Panc1 (cell line): ENCODE results near the gene GBP6. TPM values are rescaled to one million over a fixed set of nuclear protein-coding genes. Genes with fewer than 3 reads are reported as not detected.

ENCODE experiments used
- ATAC-seq: fragments of 200-7000 bp; cut with Tn5 transposase; 2 replicates; pipeline ENCODE4 v1.9.1; 2020; ENCODE audit warnings: mild to moderate bottlenecking, moderate library complexity
- BruUV-seq: library from RNA; stranded (reverse); fragments of 400-500 nt; replicated peaks from 2 replicates; lab custom pipeline; 2021; lab: Mats Ljungman, UMichigan
- CTCF ChIA-PET: fragments of 300-600 bp; sonication (Branson Sonifier 250); formaldehyde crosslinking; loops from one replicate; lab custom pipeline; 2022; ENCODE audit warnings: antibody characterized with exemption; lab: Charles Lee
- POLR2A ChIA-PET: fragments of 300-600 bp; sonication (Branson Sonifier 250); formaldehyde crosslinking; loops from one replicate; lab custom pipeline; 2022; ENCODE audit warnings: antibody characterized with exemption; lab: Charles Lee
- DNase-seq: peaks from one replicate; pipeline ENCODE4 v3.0.0-alpha.2; 2010; ENCODE audit warnings: low read depth, low spot score
- H3K27ac ChIP-seq: 2 replicates; pipeline ENCODE4 v1.5.1; 2011; ENCODE audit warnings: mild to moderate bottlenecking, low read length, inconsistent platforms
- H3K27me3 ChIP-seq: fragments of 200-500 bp; sonication (Bioruptor generic); 2 replicates; pipeline ENCODE4 v1.6.0; 2014; ENCODE audit warnings: low read length, inconsistent platforms; ENCODE audit not compliant: control insufficient read depth, insufficient read depth
- H3K36me3 ChIP-seq: fragments of 200-500 bp; sonication (Bioruptor generic); 2 replicates; pipeline ENCODE4 v1.5.1; 2014; ENCODE audit warnings: inconsistent platforms, mild to moderate bottlenecking, low read length, moderate library complexity; ENCODE audit not compliant: control insufficient read depth, insufficient read depth
- H3K4me1 ChIP-seq: 2 replicates; pipeline ENCODE4 v1.5.1; 2011; ENCODE audit warnings: inconsistent platforms, mild to moderate bottlenecking, low read length, moderate library complexity; ENCODE audit not compliant: control insufficient read depth, insufficient read depth
- H3K4me3 ChIP-seq, 2 experiments: 2 replicates each; pipeline ENCODE4 v1.5.1; 2011 to 2012; ENCODE audit warnings: low read depth in 2 of 2, low read length in 2 of 2, mild to moderate bottlenecking in 2 of 2, inconsistent platforms in 1 of 2, moderate library complexity in 1 of 2
- H3K9me3 ChIP-seq: fragments of 200-500 bp; sonication (Bioruptor generic); 2 replicates; pipeline ENCODE4 v1.5.1; 2014; ENCODE audit warnings: low read depth, mild to moderate bottlenecking, inconsistent platforms, low read length, moderate library complexity; ENCODE audit not compliant: control insufficient read depth, insufficient read depth
- POLR2AphosphoS5 ChIP-seq: IDR thresholded peaks from 2 replicates; pipeline ENCODE4 v1.6.1; 2012; ENCODE audit warnings: mild to moderate bottlenecking, low read depth, low read length, moderate library complexity
- SIN3A ChIP-seq: IDR thresholded peaks from 2 replicates; pipeline ENCODE4 v1.6.1; 2012; ENCODE audit warnings: low read depth, mild to moderate bottlenecking, low read length, moderate library complexity, borderline replicate concordance; ENCODE audit not compliant: insufficient read depth
- TCF7L2 ChIP-seq: IDR thresholded peaks from 2 replicates; pipeline ENCODE4 v1.6.1; 2011; ENCODE audit warnings: mild to moderate bottlenecking, low read depth, low read length, inconsistent platforms
- in situ Hi-C: cut with HindIII; loops from 2 replicates; pipeline ENCODE4 v1.10.0; 2016; ENCODE audit warnings: low sequenced_read_pairs, low pct_unique_long_range_greater_than_20kb
- intact Hi-C: fragments of 100-400 bp; cut with micrococcal nuclease; formaldehyde crosslinking; loops from one replicate; pipeline ENCODE4 v1.10.0; 2022; ENCODE audit not compliant: unreplicated experiment
- total RNA-seq: library from RNA; stranded (reverse); gene quantifications from one replicate; pipeline ENCODE4 v1.2.1, GENCODE V29; 2021; ENCODE audit not compliant: unreplicated experiment
- TF ChIP-seq, protein P1 (sequence below), 2 experiments: IDR thresholded peaks; 2 replicates each; pipeline ENCODE4 v1.6.1; 2011 to 2012; ENCODE audit warnings: low read depth in 2 of 2, control low read depth in 1 of 2, low read length in 1 of 2, mild to moderate bottlenecking in 1 of 2, moderate library complexity in 1 of 2; ENCODE audit not compliant: insufficient read depth in 1 of 2
- TF ChIP-seq, protein P2 (sequence below): fragments of 450-650 bp; IDR thresholded peaks from 2 replicates; pipeline ENCODE4 v1.5.1; 2017; ENCODE audit warnings: mild to moderate bottlenecking

Gene GBP6
- total RNA-seq, 1 experiment from 2014 or later: not detected

DNA sequence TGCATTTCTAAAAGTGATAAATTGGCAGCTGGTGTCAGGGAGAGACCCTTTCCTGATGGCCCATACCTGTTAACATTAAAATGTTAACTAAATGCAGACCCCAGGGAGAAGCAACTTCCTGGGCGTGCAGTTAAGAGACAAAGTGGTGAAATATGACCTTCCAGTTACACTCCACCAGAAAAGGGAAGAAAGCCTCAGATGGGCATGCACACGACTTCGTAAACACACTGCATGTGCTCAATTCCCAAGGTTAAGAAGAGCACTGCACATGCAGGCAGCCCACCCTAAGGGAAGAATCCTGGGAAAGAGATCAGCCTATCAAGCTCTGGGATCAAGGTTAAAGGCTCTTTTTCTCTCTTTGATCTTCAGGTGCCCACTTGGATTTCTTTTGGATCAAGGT lies 9.7 kb upstream of the GBP6 start:
- POLR2A ChIA-PET: no interaction called here
- Histone ChIP-seq H3K27me3 (peaks cover 4% of the 10 kb centered on the region; the same call in 1 of the 2 replicates), H3K4me3 (no peak overlapping the region), H3K27ac (no peak overlapping the region), H3K36me3 (no peaks in the 10 kb centered on the region), H3K4me1 (no peaks in the 10 kb centered on the region), H3K9me3 (no peaks in the 10 kb centered on the region)
- no peak for DNase-seq
- in situ Hi-C loops (no loop called here), intact Hi-C loops (no loop called here)
- ATAC-seq: no peak
- CTCF ChIA-PET: no interaction called here
- TF ChIP-seq, protein P1, sequence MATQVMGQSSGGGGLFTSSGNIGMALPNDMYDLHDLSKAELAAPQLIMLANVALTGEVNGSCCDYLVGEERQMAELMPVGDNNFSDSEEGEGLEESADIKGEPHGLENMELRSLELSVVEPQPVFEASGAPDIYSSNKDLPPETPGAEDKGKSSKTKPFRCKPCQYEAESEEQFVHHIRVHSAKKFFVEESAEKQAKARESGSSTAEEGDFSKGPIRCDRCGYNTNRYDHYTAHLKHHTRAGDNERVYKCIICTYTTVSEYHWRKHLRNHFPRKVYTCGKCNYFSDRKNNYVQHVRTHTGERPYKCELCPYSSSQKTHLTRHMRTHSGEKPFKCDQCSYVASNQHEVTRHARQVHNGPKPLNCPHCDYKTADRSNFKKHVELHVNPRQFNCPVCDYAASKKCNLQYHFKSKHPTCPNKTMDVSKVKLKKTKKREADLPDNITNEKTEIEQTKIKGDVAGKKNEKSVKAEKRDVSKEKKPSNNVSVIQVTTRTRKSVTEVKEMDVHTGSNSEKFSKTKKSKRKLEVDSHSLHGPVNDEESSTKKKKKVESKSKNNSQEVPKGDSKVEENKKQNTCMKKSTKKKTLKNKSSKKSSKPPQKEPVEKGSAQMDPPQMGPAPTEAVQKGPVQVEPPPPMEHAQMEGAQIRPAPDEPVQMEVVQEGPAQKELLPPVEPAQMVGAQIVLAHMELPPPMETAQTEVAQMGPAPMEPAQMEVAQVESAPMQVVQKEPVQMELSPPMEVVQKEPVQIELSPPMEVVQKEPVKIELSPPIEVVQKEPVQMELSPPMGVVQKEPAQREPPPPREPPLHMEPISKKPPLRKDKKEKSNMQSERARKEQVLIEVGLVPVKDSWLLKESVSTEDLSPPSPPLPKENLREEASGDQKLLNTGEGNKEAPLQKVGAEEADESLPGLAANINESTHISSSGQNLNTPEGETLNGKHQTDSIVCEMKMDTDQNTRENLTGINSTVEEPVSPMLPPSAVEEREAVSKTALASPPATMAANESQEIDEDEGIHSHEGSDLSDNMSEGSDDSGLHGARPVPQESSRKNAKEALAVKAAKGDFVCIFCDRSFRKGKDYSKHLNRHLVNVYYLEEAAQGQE (IDR thresholded peaks at IDR 0.05; ENCODE audit: insufficient read depth in 1 of 2, low read depth in 2 of 2, low read length in 1 of 2): no peak
- TF ChIP-seq SIN3A (no peak), POLR2AphosphoS5 (no peak), TCF7L2 (no peak)
- TF ChIP-seq, protein P2, sequence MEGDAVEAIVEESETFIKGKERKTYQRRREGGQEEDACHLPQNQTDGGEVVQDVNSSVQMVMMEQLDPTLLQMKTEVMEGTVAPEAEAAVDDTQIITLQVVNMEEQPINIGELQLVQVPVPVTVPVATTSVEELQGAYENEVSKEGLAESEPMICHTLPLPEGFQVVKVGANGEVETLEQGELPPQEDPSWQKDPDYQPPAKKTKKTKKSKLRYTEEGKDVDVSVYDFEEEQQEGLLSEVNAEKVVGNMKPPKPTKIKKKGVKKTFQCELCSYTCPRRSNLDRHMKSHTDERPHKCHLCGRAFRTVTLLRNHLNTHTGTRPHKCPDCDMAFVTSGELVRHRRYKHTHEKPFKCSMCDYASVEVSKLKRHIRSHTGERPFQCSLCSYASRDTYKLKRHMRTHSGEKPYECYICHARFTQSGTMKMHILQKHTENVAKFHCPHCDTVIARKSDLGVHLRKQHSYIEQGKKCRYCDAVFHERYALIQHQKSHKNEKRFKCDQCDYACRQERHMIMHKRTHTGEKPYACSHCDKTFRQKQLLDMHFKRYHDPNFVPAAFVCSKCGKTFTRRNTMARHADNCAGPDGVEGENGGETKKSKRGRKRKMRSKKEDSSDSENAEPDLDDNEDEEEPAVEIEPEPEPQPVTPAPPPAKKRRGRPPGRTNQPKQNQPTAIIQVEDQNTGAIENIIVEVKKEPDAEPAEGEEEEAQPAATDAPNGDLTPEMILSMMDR: no peak
- no TSS peak for BruUV-seq

DNA sequence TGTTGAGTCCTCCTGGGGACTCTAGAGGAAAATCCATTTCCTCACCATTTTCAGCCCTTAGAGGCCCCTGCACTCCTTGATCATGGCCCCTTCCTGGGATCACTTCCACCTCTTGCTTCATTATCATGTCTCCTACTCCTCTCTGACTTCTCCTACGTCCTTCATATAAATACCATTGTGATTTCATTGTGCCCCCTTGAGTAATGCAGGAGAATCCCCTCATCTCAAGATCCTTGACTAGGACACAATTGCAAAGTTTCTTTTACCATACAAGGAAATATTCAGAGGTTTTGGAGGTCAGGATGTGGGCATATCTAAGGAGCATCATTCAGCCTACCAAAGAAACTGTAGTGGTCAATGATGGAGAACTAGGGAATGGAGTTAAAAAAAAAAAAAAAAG lies 8.8 kb upstream of the GBP6 start:
- TF ChIP-seq, protein P1 (IDR thresholded peaks at IDR 0.05; ENCODE audit: insufficient read depth in 1 of 2, low read depth in 2 of 2, low read length in 1 of 2): no peak
- TF ChIP-seq TCF7L2: no peak
- no peak for TF ChIP-seq SIN3A
- TF ChIP-seq, protein P2: no peak
- no peak for TF ChIP-seq POLR2AphosphoS5
- ChIA-PET CTCF (no interaction called here), POLR2A (no interaction called here)
- H3K4me1 ChIP-seq: no peaks in the 10 kb centered on the region
- no TSS peak for BruUV-seq
- no peak overlapping the region for H3K27ac ChIP-seq
- ATAC-seq (no peak), DNase-seq (no peak)
- no peak overlapping the region for H3K4me3 ChIP-seq
- no peaks in the 10 kb centered on the region for H3K9me3 ChIP-seq
- in situ Hi-C loops (no loop called here), intact Hi-C loops (no loop called here)
- peaks cover 4% of the 10 kb centered on the region; the same call in 1 of the 2 replicates for H3K27me3 ChIP-seq
- H3K36me3 ChIP-seq: no peaks in the 10 kb centered on the region
